ENCODE results near the gene CFC1.
"Not testable (repeated sequence)": the region's sequence is repeated elsewhere in the genome, so short reads cannot be mapped to it uniquely, and the experiment has no call there.

The CFC1 gene

DNA sequence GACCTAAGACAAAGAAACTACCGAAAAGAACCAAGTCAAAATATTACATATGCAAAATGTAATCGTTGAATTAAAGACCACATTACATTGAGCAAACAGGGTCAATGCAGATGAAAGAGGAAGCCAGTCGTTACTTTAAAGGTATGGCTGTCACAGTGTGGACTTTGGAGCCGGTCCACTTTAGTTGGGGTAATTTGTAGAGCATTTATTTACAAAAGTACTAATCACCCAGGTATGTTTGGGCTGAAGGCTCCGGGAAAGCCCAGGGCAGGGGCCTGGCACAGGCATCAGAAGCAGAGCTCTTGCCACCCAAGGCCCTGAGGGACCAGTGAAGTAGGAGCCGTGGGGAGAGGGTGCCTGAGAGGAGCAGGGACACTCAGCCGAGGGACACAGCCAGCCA is 15.8 kb downstream of the CFC1 start:
- not testable (repeated sequence) for H3K4me3 ChIP-seq (ENCODE audit: low read length)

DNA sequence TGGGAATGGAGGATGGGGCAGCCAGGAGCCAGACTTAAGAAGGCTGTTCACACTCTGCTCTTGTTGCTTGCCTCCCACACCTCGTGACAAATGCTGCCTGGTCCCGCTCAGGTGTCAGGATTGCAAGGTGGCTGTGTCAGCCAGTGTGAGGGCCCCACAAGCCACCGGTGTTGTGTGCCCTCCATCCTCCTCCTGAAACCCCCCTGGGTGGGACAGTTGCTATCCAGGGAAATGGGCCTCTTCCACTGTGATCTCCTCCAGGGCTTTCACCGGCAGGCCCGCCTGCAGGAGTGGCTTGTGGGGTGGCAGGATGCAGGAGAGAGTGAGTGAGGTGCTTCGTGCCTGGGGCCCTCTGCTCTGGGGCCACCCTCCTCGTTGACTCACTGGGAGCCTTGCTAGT is 16.4 kb downstream of the CFC1 start:
- H3K4me3 ChIP-seq (ENCODE audit: low read length): not testable (repeated sequence)

DNA sequence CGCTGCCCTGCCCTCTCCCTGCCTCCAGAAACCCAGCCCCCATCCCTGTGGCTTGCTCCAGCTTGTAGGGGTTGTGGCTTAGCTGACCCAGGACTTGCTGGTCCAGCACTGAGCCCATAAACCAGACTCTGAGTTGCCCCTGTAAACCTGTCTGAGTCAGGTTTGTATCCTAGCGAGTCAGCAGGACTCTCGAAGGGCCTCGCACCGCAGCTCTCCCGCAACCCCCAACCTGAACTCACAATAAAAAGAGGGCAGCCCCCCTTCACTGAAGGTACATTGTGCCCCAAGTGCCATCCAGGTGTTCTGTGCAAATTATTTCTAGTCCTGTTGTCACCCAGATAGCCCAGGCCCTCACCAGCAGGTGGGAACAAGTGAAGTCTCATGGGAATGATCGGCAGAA is 17.9 kb downstream of the CFC1 start:
- H3K4me3 ChIP-seq (ENCODE audit: low read length): not testable (repeated sequence)

DNA sequence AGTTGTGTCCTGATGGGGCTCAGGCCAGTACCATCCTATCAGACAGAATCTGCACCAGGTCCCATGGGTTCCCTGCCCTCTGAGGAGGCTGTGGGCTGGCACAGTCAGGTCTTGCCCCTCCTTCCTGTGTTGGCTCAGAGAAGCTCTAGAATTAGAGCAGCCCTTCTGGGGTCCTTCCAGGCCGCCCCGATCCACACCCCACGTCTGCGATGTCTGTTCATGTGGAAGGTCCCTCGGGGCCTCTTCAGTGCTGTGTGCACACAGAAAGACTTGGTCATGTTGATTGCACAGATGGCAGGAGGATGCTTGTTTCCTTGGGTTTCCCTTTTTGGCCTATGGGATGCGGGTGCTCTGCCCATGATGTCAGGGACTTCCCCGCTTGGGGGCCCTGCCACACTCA is 20.3 kb downstream of the CFC1 start:
- not testable (repeated sequence) for H3K4me3 ChIP-seq (ENCODE audit: low read length)

DNA sequence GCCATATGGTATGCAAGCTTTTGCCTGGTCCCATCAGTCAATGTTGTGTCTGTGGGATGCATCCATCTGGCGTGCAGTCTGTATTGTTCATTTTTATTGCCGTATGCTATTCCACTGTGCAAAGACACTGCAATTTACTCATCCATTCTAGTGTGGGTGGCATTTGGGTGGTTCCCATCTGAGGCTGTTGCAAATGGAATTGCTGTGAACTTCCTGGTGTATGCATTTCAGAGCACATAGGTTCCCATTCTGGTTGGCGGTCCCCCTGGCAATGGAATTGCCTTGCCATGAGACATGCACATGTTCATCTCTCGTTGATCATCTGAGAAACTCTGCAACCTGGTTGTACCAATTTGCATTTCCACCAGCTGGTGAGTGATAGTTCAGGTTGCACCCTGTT is 21.8 kb downstream of the CFC1 start:
- not testable (repeated sequence) for H3K4me3 ChIP-seq (ENCODE audit: low read length)

DNA sequence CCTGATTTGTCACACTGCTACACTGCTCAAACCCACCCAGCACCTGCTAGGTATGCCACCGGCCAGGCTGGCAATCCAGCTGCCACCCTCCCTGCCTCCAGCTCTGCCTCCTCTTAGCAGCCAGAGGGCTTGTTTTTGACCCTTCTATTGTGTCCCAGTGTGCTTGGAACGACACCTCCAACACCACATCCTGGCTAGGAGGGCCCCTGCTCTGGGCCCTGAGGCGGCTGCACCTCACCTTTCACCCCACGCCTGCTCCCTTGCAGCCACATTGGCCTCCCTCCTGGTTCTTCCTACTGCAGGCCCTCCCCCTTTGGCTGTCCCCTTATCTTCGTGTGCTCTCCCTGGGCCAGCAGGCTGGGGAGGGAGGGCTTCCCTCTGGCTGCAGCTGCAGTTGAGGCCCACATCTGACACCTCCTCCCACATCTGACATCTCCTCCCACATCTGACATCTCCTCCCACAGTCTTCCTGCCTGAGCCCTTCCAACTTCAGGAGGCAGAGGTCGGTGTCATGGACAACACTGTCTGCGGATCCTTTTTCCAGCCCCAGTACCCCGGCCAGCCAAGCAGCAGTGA is 23.1 kb downstream of the CFC1 start:
- H3K4me3 ChIP-seq (ENCODE audit: low read length): not testable (repeated sequence)

DNA sequence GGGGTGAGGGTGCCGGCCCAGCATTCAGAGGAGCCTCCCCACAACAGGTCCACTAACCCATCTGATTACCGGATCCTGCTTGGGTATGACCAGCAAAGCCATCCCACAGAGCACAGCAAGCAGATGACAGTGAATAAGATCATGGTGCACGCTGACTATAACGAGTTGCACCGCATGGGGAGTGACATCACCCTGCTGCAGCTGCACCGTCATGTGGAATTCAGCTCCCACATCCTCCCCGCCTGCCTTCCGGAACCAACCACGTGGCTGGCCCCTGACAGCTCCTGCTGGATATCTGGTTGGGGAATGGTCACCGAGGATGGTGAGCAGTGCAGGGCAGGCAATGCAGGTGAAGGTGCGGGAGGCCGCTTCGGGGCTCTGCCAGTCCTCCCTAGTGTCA is 25.1 kb downstream of the CFC1 start:
- H3K4me3 ChIP-seq (ENCODE audit: low read length): not testable (repeated sequence)

DNA sequence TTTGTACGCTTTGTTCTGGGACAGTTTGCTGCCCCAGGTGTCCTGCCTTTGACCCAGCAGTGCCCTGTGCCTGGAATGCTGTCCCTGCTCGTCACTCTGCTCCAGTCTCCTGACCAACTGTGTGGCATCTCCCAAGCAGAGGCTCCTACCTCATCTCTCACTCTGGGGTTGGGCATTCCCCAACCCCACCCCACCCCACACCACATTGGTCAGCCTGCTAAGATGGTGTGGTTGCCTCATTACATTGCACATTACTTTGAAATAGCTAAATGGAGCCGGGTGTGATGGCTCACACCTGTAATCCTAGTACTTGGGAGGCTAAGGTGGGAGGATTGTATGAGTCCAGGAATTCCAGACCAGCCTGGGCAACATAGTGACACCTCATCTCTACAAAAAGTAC is 27.4 kb downstream of the CFC1 start:
- not testable (repeated sequence) for H3K4me3 ChIP-seq (ENCODE audit: low read length)

DNA sequence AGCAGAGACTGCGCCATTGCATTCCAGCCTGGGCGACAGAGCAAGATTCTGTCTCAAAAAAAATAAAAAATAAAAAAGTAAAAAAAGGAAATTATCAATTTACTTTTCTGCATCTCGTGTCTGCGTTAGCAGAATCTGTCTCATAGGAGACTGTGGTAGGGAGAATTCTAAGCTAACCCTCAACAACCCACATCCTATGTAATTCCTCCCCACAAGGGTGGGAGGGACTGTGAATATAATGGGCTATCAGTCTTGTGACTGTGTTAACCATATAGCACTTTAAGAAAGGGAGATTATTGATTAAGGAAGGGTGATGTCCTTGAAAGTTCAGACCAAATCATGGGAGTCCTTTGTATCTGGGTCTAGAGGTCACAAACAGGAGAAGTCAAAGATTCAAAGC is 33.2 kb downstream of the CFC1 start:
- not testable (repeated sequence) for H3K4me3 ChIP-seq (ENCODE audit: low read length)

DNA sequence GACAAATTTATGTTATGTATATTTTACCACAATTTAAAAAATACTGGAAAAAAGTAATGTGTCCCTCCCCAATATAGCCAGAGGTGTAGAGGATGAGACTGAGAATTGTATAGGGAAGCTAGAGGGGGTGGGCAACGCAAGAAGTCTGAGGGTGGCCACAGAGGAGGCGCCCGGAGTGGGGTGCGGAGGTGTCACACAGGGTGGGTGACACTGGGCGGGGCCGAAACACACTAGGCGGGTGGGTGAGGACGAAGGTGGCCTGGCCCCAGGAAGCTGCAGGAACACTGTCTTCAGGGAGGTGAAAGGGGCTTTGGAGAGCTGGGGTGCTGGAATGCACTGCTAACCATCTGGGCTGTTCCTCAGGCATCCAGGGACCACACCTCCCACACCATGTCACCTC is 42.9 kb downstream of the CFC1 start:
- not testable (repeated sequence) for H3K4me3 ChIP-seq (ENCODE audit: low read length)

DNA sequence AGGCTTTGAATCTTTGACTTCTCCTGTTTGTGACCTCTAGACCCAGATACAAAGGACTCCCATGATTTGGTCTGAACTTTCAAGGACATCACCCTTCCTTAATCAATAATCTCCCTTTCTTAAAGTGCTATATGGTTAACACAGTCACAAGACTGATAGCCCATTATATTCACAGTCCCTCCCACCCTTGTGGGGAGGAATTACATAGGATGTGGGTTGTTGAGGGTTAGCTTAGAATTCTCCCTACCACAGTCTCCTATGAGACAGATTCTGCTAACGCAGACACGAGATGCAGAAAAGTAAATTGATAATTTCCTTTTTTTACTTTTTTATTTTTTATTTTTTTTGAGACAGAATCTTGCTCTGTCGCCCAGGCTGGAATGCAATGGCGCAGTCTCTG is 45.2 kb downstream of the CFC1 start:
- H3K4me3 ChIP-seq (ENCODE audit: low read length): not testable (repeated sequence)

DNA sequence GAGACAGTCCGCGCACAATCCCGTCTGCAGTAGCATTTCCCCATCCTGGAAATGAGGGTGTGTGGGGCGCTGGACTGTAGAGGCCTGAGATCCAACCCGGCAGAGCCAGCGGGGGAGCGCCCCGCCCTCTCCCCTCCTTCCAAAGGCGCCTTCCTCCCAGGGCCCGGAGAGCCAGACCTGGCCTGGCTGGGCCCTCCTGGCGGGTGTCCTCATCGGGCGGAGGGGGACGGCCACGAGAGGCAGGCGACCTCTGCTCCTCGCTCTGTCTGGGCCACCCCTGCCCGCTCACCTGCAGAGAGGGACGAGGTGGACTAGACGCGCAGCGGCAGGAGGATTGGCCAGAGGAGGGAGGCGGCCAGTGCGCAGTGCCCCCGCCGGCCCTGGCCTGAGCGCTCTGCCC is 49.9 kb downstream of the CFC1 start:
- not testable (repeated sequence) for H3K4me3 ChIP-seq (ENCODE audit: low read length)

DNA sequence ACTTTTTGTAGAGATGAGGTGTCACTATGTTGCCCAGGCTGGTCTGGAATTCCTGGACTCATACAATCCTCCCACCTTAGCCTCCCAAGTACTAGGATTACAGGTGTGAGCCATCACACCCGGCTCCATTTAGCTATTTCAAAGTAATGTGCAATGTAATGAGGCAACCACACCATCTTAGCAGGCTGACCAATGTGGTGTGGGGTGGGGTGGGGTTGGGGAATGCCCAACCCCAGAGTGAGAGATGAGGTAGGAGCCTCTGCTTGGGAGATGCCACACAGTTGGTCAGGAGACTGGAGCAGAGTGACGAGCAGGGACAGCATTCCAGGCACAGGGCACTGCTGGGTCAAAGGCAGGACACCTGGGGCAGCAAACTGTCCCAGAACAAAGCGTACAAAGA is 51.0 kb downstream of the CFC1 start:
- not testable (repeated sequence) for H3K4me3 ChIP-seq (ENCODE audit: low read length)

DNA sequence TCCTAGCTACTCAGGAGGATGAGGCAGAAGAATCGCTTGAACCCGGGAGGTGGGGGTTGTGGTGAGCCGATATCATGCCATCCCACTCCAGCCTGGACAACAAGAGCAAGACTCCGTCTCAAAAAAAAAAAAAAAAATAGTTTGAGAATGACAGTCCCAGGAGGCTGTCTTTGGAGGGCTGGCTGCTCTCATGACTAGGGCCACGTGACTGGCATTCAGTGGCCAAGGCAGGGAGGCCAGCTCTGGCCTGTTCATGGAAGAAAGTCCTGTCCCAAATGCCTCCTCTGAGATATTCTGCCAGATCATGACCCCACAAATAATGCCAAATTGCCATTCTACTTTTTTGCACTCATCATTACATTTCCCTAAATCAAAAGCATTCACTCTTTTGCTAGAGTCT is 54.4 kb downstream of the CFC1 start:
- not testable (repeated sequence) for H3K4me3 ChIP-seq (ENCODE audit: low read length)

DNA sequence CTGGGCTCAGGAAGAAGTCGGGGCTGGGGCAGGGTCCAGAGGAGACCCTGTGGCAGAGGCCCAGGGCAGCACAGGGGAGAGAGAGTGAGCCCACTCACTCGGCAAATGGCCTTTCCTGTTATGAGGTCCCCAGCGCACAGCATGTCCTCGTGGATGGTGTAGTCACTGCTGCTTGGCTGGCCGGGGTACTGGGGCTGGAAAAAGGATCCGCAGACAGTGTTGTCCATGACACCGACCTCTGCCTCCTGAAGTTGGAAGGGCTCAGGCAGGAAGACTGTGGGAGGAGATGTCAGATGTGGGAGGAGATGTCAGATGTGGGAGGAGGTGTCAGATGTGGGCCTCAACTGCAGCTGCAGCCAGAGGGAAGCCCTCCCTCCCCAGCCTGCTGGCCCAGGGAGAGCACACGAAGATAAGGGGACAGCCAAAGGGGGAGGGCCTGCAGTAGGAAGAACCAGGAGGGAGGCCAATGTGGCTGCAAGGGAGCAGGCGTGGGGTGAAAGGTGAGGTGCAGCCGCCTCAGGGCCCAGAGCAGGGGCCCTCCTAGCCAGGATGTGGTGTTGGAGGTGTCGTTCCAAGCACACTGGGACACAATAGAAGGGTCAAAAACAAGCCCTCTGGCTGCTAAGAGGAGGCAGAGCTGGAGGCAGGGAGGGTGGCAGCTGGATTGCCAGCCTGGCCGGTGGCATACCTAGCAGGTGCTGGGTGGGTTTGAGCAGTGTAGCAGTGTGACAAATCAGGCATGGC is 55.4 kb downstream of the CFC1 start:
- H3K4me3 ChIP-seq (ENCODE audit: low read length): not testable (repeated sequence)

DNA sequence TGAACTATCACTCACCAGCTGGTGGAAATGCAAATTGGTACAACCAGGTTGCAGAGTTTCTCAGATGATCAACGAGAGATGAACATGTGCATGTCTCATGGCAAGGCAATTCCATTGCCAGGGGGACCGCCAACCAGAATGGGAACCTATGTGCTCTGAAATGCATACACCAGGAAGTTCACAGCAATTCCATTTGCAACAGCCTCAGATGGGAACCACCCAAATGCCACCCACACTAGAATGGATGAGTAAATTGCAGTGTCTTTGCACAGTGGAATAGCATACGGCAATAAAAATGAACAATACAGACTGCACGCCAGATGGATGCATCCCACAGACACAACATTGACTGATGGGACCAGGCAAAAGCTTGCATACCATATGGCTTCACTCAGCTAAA is 56.6 kb downstream of the CFC1 start:
- not testable (repeated sequence) for H3K4me3 ChIP-seq (ENCODE audit: low read length)
